Endodermal cell (in vitro differentiated cells): ENCODE results near the gene CELF1. TPM values are rescaled to one million over a fixed set of nuclear protein-coding genes. Genes with fewer than 3 reads are reported as not detected.

Experiments used
- DNase-seq: peaks from one replicate; pipeline ENCODE4 v3.0.0-alpha.2; 2017
- H3K27ac ChIP-seq: 2 replicates; pipeline ENCODE4 v1.5.1; 2013; ENCODE audit warnings: mild to moderate bottlenecking, low read depth, low read length, moderate library complexity
- H3K27me3 ChIP-seq: 2 replicates; pipeline ENCODE4 v1.6.1; 2013; ENCODE audit warnings: mild to moderate bottlenecking, low read length, moderate library complexity; ENCODE audit not compliant: insufficient read depth, control insufficient read depth, poor library complexity, severe bottlenecking
- H3K36me3 ChIP-seq: 2 replicates; pipeline ENCODE4 v1.7.0; 2013; ENCODE audit warnings: mild to moderate bottlenecking, low read length, moderate library complexity; ENCODE audit not compliant: control insufficient read depth, insufficient read depth
- H3K4me1 ChIP-seq: one replicate; pipeline ENCODE4 v1.7.0; 2013; ENCODE audit warnings: low read length; ENCODE audit not compliant: control insufficient read depth, insufficient read depth
- H3K4me3 ChIP-seq: 2 replicates; pipeline ENCODE4 v1.5.1; 2013; ENCODE audit warnings: mild to moderate bottlenecking, low read length, moderate library complexity
- H3K9ac ChIP-seq: 2 replicates; pipeline ENCODE4 v1.6.1; 2013; ENCODE audit warnings: mild to moderate bottlenecking, low read length, moderate library complexity; ENCODE audit not compliant: poor library complexity, severe bottlenecking; ENCODE audit errors: extremely low read depth
- H3K9me3 ChIP-seq: 2 replicates; pipeline ENCODE4 v1.6.1; 2013; ENCODE audit warnings: mild to moderate bottlenecking, low read length, moderate library complexity; ENCODE audit not compliant: control insufficient read depth
- H3K27ac Mint-ChIP-seq: 2 replicates; pipeline ENCODE4 v1.8.0; 2020; ENCODE audit warnings: mixed read lengths
- H3K27me3 Mint-ChIP-seq: 2 replicates; pipeline ENCODE4 v1.8.0; 2021; ENCODE audit warnings: mild to moderate bottlenecking, mixed read lengths; ENCODE audit not compliant: insufficient read depth
- H3K36me3 Mint-ChIP-seq: 2 replicates; pipeline ENCODE4 v1.8.0; 2020; ENCODE audit warnings: low read depth, mixed read lengths
- H3K4me1 Mint-ChIP-seq: 2 replicates; pipeline ENCODE4 v1.8.0; 2020; ENCODE audit warnings: mixed read lengths
- H3K4me3 Mint-ChIP-seq: 2 replicates; pipeline ENCODE4 v1.8.0; 2020; ENCODE audit warnings: mild to moderate bottlenecking, moderate library complexity, mixed read lengths
- H3K9me3 Mint-ChIP-seq: 2 replicates; pipeline ENCODE4 v1.8.0; 2020; ENCODE audit warnings: mild to moderate bottlenecking, mixed read lengths
- WGBS, 2 experiments: methylation state at CpG; one replicate each; pipeline versions ENCODE4 v1.1.5 to v1.1.7; 2013; ENCODE audit warnings: missing lambda C conversion rate in 2 of 2, mixed read lengths in 1 of 2; ENCODE audit not compliant: insufficient coverage in 1 of 2, insufficient read length in 1 of 2; 5-methylcytosine and 5-hydroxymethylcytosine counted together
- total RNA-seq, 2 donors: library from RNA; stranded (reverse); fragmentation: NEBNext Ultra II Directional in 1 of 2; extraction: Animal tissue kit (Norgen Biotek cat#: 25700) in 1 of 2; gene quantifications; 2 replicates in 1 of 2; 3 replicates in 1 of 2; pipeline ENCODE4 v1.2.1, GENCODE V29; 2021
- TF ChIP-seq, protein P1 (sequence below): fragments of 200-600 bp; sonication (generic); conservative IDR thresholded peaks from 2 replicates; pipeline ENCODE4 v1.5.0; 2021; ENCODE audit warnings: antibody characterized with exemption, mild to moderate bottlenecking

Gene CELF1
- total RNA-seq, 2 donors from 2014 or later = 202 to 205 TPM

DNA sequence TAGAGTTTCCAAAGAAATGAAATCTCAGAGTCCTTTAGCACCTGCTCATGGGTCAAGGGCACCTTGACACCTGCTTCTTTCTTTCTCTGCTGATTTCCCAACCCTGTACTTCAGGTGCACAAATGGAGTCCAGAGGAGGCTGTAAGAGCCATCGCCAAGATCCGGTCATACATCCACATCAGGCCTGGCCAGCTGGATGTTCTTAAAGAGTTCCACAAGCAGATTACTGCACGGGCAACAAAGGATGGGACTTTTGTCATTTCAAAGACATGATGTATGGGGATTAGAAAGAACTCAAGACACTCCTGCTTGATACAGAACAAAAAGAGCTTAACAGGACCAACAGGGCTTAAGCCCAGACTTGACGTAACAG is 18.4 kb upstream of the CELF1 start:
- Histone ChIP-seq H3K27ac (no peak overlapping the region), H3K36me3 (peaks cover 73% of the 10 kb centered on the region), H3K4me1 (no peaks in the 10 kb centered on the region), H3K4me3 (no peak overlapping the region), H3K9me3 (no peaks in the 10 kb centered on the region), H3K27me3 (no peaks in the 10 kb centered on the region), H3K9ac (no peak overlapping the region)
- peak overlapping the region; percentile 15 for H3K27ac Mint-ChIP-seq
- H3K9me3 Mint-ChIP-seq = no peaks in the 10 kb centered on the region
- DNase-seq = no peak
- no peak overlapping the region for H3K4me3 Mint-ChIP-seq
- peaks cover 62% of the 10 kb centered on the region for H3K36me3 Mint-ChIP-seq
- 90 to 94% methylated on average over 2 to 4 of the region's 4 CpGs for WGBS, 2 experiments
- peaks cover 5% of the 10 kb centered on the region for H3K4me1 Mint-ChIP-seq
- TF ChIP-seq, protein P1, sequence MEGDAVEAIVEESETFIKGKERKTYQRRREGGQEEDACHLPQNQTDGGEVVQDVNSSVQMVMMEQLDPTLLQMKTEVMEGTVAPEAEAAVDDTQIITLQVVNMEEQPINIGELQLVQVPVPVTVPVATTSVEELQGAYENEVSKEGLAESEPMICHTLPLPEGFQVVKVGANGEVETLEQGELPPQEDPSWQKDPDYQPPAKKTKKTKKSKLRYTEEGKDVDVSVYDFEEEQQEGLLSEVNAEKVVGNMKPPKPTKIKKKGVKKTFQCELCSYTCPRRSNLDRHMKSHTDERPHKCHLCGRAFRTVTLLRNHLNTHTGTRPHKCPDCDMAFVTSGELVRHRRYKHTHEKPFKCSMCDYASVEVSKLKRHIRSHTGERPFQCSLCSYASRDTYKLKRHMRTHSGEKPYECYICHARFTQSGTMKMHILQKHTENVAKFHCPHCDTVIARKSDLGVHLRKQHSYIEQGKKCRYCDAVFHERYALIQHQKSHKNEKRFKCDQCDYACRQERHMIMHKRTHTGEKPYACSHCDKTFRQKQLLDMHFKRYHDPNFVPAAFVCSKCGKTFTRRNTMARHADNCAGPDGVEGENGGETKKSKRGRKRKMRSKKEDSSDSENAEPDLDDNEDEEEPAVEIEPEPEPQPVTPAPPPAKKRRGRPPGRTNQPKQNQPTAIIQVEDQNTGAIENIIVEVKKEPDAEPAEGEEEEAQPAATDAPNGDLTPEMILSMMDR = no peak
- no peaks in the 10 kb centered on the region for H3K27me3 Mint-ChIP-seq

DNA sequence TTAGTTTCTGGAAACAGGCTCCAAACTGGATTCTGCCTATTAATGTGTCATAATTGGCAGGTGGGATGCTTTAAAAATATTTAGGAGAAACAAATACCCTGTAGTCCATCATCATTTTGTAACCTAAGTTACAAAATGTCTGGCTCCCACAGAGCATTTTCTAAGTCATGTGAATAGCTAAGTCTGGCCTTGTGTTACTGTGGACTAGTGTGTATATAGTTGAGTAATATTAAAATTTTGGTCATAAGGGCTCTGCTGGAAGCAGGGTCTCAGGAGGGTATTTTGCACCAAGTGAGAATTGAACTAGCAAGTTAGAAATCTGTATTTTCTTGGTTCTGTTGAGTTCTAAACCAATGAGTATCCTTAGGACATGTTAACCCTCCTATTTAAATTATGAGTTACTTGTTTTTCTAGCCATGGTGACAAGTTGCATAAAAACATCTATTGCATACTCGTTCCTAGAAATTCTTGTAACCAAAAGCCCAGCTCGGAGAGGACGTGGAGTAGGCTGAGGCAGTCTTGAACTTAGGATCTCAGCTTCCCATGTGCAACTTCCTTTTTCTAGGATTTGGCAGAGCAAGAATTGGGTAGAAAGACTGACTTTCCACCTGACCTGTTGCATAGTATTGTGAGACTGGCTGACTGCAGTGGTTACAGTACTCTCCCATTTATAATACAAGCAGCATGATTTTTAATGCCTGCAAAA is 17.9 kb upstream of the CELF1 start:
- H3K9ac ChIP-seq = no peak overlapping the region
- H3K27ac ChIP-seq = no peak overlapping the region
- Mint-ChIP-seq H3K27ac (no peak overlapping the region), H3K9me3 (no peaks in the 10 kb centered on the region), H3K36me3 (peaks cover 59% of the 10 kb centered on the region), H3K27me3 (no peaks in the 10 kb centered on the region), H3K4me3 (no peak overlapping the region), H3K4me1 (peaks cover 5% of the 10 kb centered on the region)
- TF ChIP-seq, protein P1 = no peak
- 97% methylated on average over 3 of the region's 3 CpGs for WGBS, 2 experiments
- no peaks in the 10 kb centered on the region for H3K9me3 ChIP-seq
- no peak for DNase-seq
- H3K27me3 ChIP-seq = no peaks in the 10 kb centered on the region
- peaks cover 70% of the 10 kb centered on the region for H3K36me3 ChIP-seq
- H3K4me3 ChIP-seq = no peak overlapping the region
- H3K4me1 ChIP-seq = no peaks in the 10 kb centered on the region

DNA sequence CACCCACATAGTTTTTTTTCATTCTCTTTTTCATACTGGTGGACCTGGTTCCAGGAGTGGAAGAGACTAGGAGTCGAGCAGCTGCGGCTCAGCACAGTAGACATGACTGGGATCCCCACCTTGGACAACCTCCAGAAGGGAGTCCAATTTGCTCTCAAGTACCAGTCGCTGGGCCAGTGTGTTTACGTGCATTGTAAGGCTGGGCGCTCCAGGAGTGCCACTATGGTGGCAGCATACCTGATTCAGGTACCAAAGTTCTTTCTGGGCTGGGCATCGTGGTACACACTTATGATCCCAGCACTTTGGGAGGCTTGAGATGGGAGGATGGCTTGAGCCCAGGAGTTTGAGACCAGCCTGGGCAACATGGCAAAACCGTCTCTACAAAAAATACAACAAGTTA is 16.7 kb upstream of the CELF1 start:
- peaks cover 62% of the 10 kb centered on the region for H3K36me3 ChIP-seq
- Mint-ChIP-seq H3K27me3 (no peaks in the 10 kb centered on the region), H3K27ac (no peak overlapping the region), H3K4me3 (no peak overlapping the region), H3K36me3 (peaks cover 51% of the 10 kb centered on the region), H3K4me1 (peaks cover 8% of the 10 kb centered on the region), H3K9me3 (no peaks in the 10 kb centered on the region)
- H3K4me1 ChIP-seq = no peaks in the 10 kb centered on the region
- no peaks in the 10 kb centered on the region for H3K9me3 ChIP-seq
- DNase-seq = no peak
- no peak overlapping the region for H3K27ac ChIP-seq
- 94 to 96% methylated on average over 7 of the region's 7 CpGs for WGBS, 2 experiments
- no peak overlapping the region for H3K4me3 ChIP-seq
- H3K27me3 ChIP-seq = no peaks in the 10 kb centered on the region
- TF ChIP-seq, protein P1 = no peak
- H3K9ac ChIP-seq = no peak overlapping the region
